ENCODE results near the gene PRRC2A.

DNA sequence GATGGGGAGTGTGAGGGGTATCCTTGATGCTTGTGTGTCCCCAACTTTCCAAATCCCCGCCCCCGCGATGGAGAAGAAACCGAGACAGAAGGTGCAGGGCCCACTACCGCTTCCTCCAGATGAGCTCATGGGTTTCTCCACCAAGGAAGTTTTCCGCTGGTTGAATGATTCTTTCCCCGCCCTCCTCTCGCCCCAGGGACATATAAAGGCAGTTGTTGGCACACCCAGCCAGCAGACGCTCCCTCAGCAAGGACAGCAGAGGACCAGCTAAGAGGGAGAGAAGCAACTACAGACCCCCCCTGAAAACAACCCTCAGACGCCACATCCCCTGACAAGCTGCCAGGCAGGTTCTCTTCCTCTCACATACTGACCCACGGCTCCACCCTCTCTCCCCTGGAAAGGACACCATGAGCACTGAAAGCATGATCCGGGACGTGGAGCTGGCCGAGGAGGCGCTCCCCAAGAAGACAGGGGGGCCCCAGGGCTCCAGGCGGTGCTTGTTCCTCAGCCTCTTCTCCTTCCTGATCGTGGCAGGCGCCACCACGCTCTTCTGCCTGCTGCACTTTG lies 45.1 kb upstream of the PRRC2A start, which contains the start of gene TNF:
- TF ChIP-seq CTCF (conservative IDR thresholded peaks at IDR 0.05; ENCODE audit: low read length) (no peak), EZH2phosphoT487 (IDR thresholded peaks at IDR 0.05; ENCODE audit: borderline replicate concordance, low read depth, low read length) (no peak)

All from OCI-LY7 (cell line).